ENCODE data around the gene PPM1D. TPM values are rescaled to one million over a fixed set of nuclear protein-coding genes. Genes with fewer than 3 reads are reported as not detected.
A peak's percentile ranks its signal among the peaks of the same experiment; 100 is the strongest.

PPM1D gene
- total and polyA plus RNA-seq, 2 of the 13 experiments (the other 11 are each of a cell fraction or from before 2014, with no cell fraction given): 8.0 to 26.2 TPM

DNA sequence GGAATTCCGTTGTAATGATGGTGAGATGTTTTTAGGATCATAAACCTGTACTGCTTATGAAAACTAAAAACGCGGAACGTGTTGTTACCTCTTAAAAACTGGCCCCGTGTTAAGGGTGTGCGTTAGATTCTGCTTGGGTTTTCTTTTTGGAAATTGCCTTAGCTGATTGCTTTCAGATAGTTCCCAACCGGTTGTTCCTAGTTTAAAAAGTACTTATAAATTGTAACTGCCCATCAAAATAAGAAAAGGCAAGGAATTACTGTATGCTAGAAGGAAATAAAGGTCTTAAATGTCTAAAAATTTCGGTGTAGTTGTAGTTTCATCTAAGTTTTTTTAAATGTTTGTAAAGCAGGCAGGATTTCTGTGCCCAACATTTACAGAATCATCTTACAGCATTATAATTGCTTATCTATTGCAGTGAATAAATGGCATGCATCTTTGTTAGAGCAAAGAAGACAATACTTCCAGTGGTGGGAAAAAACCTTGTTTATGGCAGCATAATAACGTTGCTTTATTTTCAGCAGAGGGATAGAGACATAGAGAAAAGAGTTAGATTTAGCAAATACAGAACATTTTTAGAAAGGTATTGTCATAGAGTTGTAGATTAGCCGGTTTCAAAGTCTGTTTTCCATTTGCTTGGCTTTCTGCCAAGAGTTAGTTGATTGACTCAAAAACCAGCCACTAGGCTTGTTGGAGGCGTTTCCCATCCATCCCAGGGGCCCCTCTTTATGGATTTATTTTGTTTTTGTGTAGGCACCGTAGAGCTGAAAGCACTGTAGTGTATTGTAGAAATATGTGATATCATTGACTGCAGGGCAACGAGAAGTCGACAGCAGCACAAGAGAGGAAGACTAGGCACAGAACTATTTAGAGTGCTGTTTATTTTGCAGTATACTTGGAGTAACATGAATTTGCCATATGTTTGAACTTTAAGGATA is 1.7 kb downstream of the PPM1D start (continued):
- TF ChIP-seq TAF15 (IDR thresholded peaks at IDR 0.05; ENCODE audit: low read depth, low read length, poor library complexity, severe bottlenecking) (no peak), PCBP1 (IDR thresholded peaks at IDR 0.05; ENCODE audit: borderline replicate concordance, low read depth, low read length) (no peak), GMEB2 (CRISPR knock-in tag; IDR thresholded peaks at IDR 0.05; ENCODE audit: low read depth) (no peak), ZSCAN31 (CRISPR knock-in tag; IDR thresholded peaks at IDR 0.05; ENCODE audit: low read depth) (no peak), CERS6 (CRISPR knock-in tag; IDR thresholded peaks at IDR 0.05) (no peak), TSC22D2 (CRISPR knock-in tag; IDR thresholded peaks at IDR 0.05; ENCODE audit: borderline replicate concordance) (no peak), SP140L (CRISPR knock-in tag; IDR thresholded peaks at IDR 0.05; ENCODE audit: borderline replicate concordance) (no peak), MTF2 (CRISPR knock-in tag; IDR thresholded peaks at IDR 0.05; ENCODE audit: borderline replicate concordance) (no peak), SP5 (CRISPR knock-in tag; IDR thresholded peaks at IDR 0.05; ENCODE audit: borderline replicate concordance, low read depth) (0 out of 2 replicates have a peak, but pooled peaks have one; percentile 30), ZMYM3 (CRISPR knock-in tag; IDR thresholded peaks at IDR 0.05) (no peak), HNRNPK (IDR thresholded peaks at IDR 0.05; ENCODE audit: low read depth, low read length, poor library complexity, severe bottlenecking) (no peak), ZNF713 (CRISPR knock-in tag; IDR thresholded peaks at IDR 0.05) (no peak), ZNF557 (CRISPR knock-in tag; IDR thresholded peaks at IDR 0.05) (no peak), CAMTA2 (CRISPR knock-in tag; IDR thresholded peaks at IDR 0.05; ENCODE audit: borderline replicate concordance) (no peak), ZNF772 (CRISPR knock-in tag; IDR thresholded peaks at IDR 0.05) (no peak; the same call in 1 of the 2 replicates)
- TF ChIP-seq, protein P1, sequence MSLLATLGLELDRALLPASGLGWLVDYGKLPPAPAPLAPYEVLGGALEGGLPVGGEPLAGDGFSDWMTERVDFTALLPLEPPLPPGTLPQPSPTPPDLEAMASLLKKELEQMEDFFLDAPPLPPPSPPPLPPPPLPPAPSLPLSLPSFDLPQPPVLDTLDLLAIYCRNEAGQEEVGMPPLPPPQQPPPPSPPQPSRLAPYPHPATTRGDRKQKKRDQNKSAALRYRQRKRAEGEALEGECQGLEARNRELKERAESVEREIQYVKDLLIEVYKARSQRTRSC (CRISPR knock-in tag; IDR thresholded peaks at IDR 0.05; ENCODE audit: low read depth): no peak
- TF ChIP-seq, protein P2, sequence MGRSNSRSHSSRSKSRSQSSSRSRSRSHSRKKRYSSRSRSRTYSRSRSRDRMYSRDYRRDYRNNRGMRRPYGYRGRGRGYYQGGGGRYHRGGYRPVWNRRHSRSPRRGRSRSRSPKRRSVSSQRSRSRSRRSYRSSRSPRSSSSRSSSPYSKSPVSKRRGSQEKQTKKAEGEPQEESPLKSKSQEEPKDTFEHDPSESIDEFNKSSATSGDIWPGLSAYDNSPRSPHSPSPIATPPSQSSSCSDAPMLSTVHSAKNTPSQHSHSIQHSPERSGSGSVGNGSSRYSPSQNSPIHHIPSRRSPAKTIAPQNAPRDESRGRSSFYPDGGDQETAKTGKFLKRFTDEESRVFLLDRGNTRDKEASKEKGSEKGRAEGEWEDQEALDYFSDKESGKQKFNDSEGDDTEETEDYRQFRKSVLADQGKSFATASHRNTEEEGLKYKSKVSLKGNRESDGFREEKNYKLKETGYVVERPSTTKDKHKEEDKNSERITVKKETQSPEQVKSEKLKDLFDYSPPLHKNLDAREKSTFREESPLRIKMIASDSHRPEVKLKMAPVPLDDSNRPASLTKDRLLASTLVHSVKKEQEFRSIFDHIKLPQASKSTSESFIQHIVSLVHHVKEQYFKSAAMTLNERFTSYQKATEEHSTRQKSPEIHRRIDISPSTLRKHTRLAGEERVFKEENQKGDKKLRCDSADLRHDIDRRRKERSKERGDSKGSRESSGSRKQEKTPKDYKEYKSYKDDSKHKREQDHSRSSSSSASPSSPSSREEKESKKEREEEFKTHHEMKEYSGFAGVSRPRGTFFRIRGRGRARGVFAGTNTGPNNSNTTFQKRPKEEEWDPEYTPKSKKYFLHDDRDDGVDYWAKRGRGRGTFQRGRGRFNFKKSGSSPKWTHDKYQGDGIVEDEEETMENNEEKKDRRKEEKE (IDR thresholded peaks at IDR 0.05): no peak
- TF ChIP-seq, protein P3, sequence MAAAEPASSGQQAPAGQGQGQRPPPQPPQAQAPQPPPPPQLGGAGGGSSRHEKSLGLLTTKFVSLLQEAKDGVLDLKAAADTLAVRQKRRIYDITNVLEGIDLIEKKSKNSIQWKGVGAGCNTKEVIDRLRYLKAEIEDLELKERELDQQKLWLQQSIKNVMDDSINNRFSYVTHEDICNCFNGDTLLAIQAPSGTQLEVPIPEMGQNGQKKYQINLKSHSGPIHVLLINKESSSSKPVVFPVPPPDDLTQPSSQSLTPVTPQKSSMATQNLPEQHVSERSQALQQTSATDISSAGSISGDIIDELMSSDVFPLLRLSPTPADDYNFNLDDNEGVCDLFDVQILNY (CRISPR knock-in tag; conservative IDR thresholded peaks at IDR 0.05): no peak
- TF ChIP-seq, protein P4, sequence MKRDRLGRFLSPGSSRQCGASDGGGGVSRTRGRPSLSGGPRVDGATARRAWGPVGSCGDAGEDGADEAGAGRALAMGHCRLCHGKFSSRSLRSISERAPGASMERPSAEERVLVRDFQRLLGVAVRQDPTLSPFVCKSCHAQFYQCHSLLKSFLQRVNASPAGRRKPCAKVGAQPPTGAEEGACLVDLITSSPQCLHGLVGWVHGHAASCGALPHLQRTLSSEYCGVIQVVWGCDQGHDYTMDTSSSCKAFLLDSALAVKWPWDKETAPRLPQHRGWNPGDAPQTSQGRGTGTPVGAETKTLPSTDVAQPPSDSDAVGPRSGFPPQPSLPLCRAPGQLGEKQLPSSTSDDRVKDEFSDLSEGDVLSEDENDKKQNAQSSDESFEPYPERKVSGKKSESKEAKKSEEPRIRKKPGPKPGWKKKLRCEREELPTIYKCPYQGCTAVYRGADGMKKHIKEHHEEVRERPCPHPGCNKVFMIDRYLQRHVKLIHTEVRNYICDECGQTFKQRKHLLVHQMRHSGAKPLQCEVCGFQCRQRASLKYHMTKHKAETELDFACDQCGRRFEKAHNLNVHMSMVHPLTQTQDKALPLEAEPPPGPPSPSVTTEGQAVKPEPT (CRISPR knock-in tag; IDR thresholded peaks at IDR 0.05; ENCODE audit: low read depth): no peak

Measured in HepG2 (cell line).